Activated CD8-positive, alpha-beta memory T cell treated with anti-CD3 and anti-CD28 coated beads, Interleukin-2, amount 10 ng/mL, durations not matched to agents 7 days and 5 days (primary cell): ENCODE data around the gene CLEC4F. TPM values are rescaled to one million over a fixed set of nuclear protein-coding genes. Genes with fewer than 3 reads are reported as not detected.
A peak's percentile ranks its signal among the peaks of the same experiment; 100 is the strongest.

ENCODE experiments used
- ATAC-seq: fragments of 150-1000 bp; cut with Tn5 transposase; one replicate; pipeline ENCODE4 v1.10.0; 2021; ENCODE audit warnings: moderate library complexity
- CTCF ChIA-PET: fragments of 350-600 bp; sonication (Branson Sonifier 250); formaldehyde crosslinking; loops from one replicate; lab custom pipeline; 2021; ENCODE audit warnings: antibody characterized with exemption; lab: Charles Lee
- DNase-seq: peaks from one replicate; pipeline ENCODE4 v3.0.0-alpha.2; 2020
- H3K27ac Mint-ChIP-seq: one replicate; pipeline ENCODE4 v1.8.0; 2021; ENCODE audit warnings: mild to moderate bottlenecking, mixed read lengths
- H3K27me3 Mint-ChIP-seq: one replicate; pipeline ENCODE4 v1.8.0; 2021; ENCODE audit warnings: mixed read lengths
- H3K36me3 Mint-ChIP-seq: one replicate; pipeline ENCODE4 v1.8.0; 2021; ENCODE audit warnings: mild to moderate bottlenecking, mixed read lengths
- H3K4me1 Mint-ChIP-seq: one replicate; pipeline ENCODE4 v1.8.0; 2021; ENCODE audit warnings: mixed read lengths
- H3K4me3 Mint-ChIP-seq: one replicate; pipeline ENCODE4 v1.8.0; 2021; ENCODE audit warnings: mild to moderate bottlenecking, moderate library complexity, mixed read lengths
- H3K9me3 Mint-ChIP-seq: one replicate; pipeline ENCODE4 v1.8.0; 2022; ENCODE audit warnings: low read depth, mixed read lengths
- total RNA-seq, 2 experiments: library from RNA; stranded (reverse); gene quantifications; one replicate each; pipeline ENCODE4 v1.2.3, GENCODE V29; 2021

The CLEC4F gene
- total RNA-seq, 2 experiments from 2014 or later, result not detected

- ATAC-seq (no peak), DNase-seq (no peak)
- CTCF ChIA-PET, result interaction anchor here (0.8 to 2.4 kb wide), 4 partner anchors 9 to 153 kb away, joined by 3 to 7 read pairs (median 3); no protein-coding TSS in a partner anchor
- H3K27ac Mint-ChIP-seq, result no peak overlapping the region
- peaks cover 52% of the 10 kb centered on the region for H3K27me3 Mint-ChIP-seq
- H3K9me3 Mint-ChIP-seq, result no peaks in the 10 kb centered on the region
- no peak overlapping the region for H3K4me3 Mint-ChIP-seq
- no peaks in the 10 kb centered on the region for H3K36me3 Mint-ChIP-seq
- H3K4me1 Mint-ChIP-seq, result peaks cover 7% of the 10 kb centered on the region
These were observed 26.9 kb downstream of the CLEC4F start for GRCh38 chr2:70793450-70793849.

GRCh38 chr2:70790136-70790828, 30.1 kb downstream of the CLEC4F start, which contains the start of gene FIGLA:
Gene FIGLA (minus strand): TSS chr2:70790643. CDS start chr2:70790638, 5 bp downstream.
- peaks cover 73% of the 10 kb centered on the region for H3K27me3 Mint-ChIP-seq
- H3K4me3 Mint-ChIP-seq, result peak within 1 kb of the TSS; percentile 56
- ATAC-seq (no peak), DNase-seq (no peak)
- no peak within 1 kb of the TSS for H3K27ac Mint-ChIP-seq
- H3K9me3 Mint-ChIP-seq, result no peaks in the 10 kb centered on the region
- H3K4me1 Mint-ChIP-seq, result peaks cover 7% of the 10 kb centered on the region
- no peaks in the 10 kb centered on the region for H3K36me3 Mint-ChIP-seq
- CTCF ChIA-PET, result interaction anchor here (0.7 to 4.2 kb wide), 14 partner anchors 9 to 157 kb away, joined by 3 to 31 read pairs (median 4); no protein-coding TSS in a partner anchor

- ATAC-seq, result peak; percentile 82
These were observed 30.9 kb downstream of the CLEC4F start for GRCh38 chr2:70789304-70790135.

GRCh38 chr2:70785137-70785911, 35.1 kb downstream of the CLEC4F start:
- H3K27me3 Mint-ChIP-seq, result peaks cover 53% of the 10 kb centered on the region
- CTCF ChIA-PET, result interaction anchor here (0.6 to 2.1 kb wide), 8 partner anchors 9 to 163 kb away, joined by 3 to 13 read pairs (median 4); partner anchors contain the start of gene ADD2
- H3K27ac Mint-ChIP-seq, result no peak overlapping the region
- DNase-seq (peak; percentile 49), ATAC-seq (no peak)
- H3K4me1 Mint-ChIP-seq, result peaks cover 5% of the 10 kb centered on the region
- H3K36me3 Mint-ChIP-seq, result no peaks in the 10 kb centered on the region
- no peaks in the 10 kb centered on the region for H3K9me3 Mint-ChIP-seq
- no peak overlapping the region for H3K4me3 Mint-ChIP-seq

More at GRCh38 chr2:70789304-70790135, 30.9 kb downstream of the CLEC4F start:
- H3K4me1 Mint-ChIP-seq, result peaks cover 7% of the 10 kb centered on the region
- DNase-seq, result peak; percentile 78
- CTCF ChIA-PET, result interaction anchor here (0.7 to 4.2 kb wide), 21 partner anchors 8 to 485 kb away, joined by 3 to 31 read pairs (median 4); partner anchors contain the start of gene ADD2
- H3K36me3 Mint-ChIP-seq, result no peaks in the 10 kb centered on the region
- peak overlapping the region; percentile 56 for H3K4me3 Mint-ChIP-seq
- no peak overlapping the region for H3K27ac Mint-ChIP-seq
- H3K27me3 Mint-ChIP-seq, result peaks cover 70% of the 10 kb centered on the region
- no peaks in the 10 kb centered on the region for H3K9me3 Mint-ChIP-seq

GRCh38 chr2:70784320-70784719, 36.1 kb downstream of the CLEC4F start:
- Mint-ChIP-seq H3K27ac (no peak overlapping the region), H3K36me3 (no peaks in the 10 kb centered on the region), H3K9me3 (no peaks in the 10 kb centered on the region), H3K4me1 (no peaks in the 10 kb centered on the region), H3K4me3 (no peak overlapping the region), H3K27me3 (peaks cover 51% of the 10 kb centered on the region)
- CTCF ChIA-PET, result interaction anchor here (1.1 to 2.1 kb wide), 7 partner anchors 9 to 162 kb away, joined by 3 to 13 read pairs (median 4); partner anchors contain the start of gene ADD2
- ATAC-seq (no peak), DNase-seq (no peak)

- Mint-ChIP-seq H3K27ac (no peak overlapping the region), H3K36me3 (no peaks in the 10 kb centered on the region), H3K4me3 (no peak overlapping the region), H3K27me3 (peaks cover 46% of the 10 kb centered on the region), H3K4me1 (no peaks in the 10 kb centered on the region), H3K9me3 (no peaks in the 10 kb centered on the region)
- DNase-seq, result no peak
- CTCF ChIA-PET, result interaction anchor here (1.3 kb wide), 1 partner anchor 9 kb away, joined by 4 read pairs; no protein-coding TSS in a partner anchor
- no peak for ATAC-seq
These were observed 40.4 kb downstream of the CLEC4F start for GRCh38 chr2:70779911-70780545.

- Mint-ChIP-seq H3K36me3 (no peaks in the 10 kb centered on the region), H3K4me1 (no peaks in the 10 kb centered on the region), H3K4me3 (no peak overlapping the region), H3K27ac (no peak overlapping the region), H3K27me3 (peaks cover 50% of the 10 kb centered on the region), H3K9me3 (no peaks in the 10 kb centered on the region)
- DNase-seq (no peak), ATAC-seq (no peak)
- CTCF ChIA-PET, result no interaction called here
These were observed 40.9 kb downstream of the CLEC4F start for GRCh38 chr2:70779491-70779890.

- Mint-ChIP-seq H3K27me3 (peaks cover 59% of the 10 kb centered on the region), H3K27ac (no peak overlapping the region), H3K4me1 (no peaks in the 10 kb centered on the region), H3K9me3 (no peaks in the 10 kb centered on the region), H3K4me3 (no peak overlapping the region), H3K36me3 (no peaks in the 10 kb centered on the region)
- CTCF ChIA-PET, result interaction anchor here (0.7 kb wide), 1 partner anchor 8 kb away, joined by 3 read pairs; no protein-coding TSS in a partner anchor
- ATAC-seq, result no peak
- DNase-seq, result no peak
These were observed 41.7 kb downstream of the CLEC4F start for GRCh38 chr2:70778676-70779075.

GRCh38 chr2:70777450-70777849, 42.9 kb downstream of the CLEC4F start:
- Mint-ChIP-seq H3K27me3 (peaks cover 66% of the 10 kb centered on the region), H3K9me3 (no peaks in the 10 kb centered on the region), H3K27ac (no peak overlapping the region), H3K4me3 (no peak overlapping the region), H3K36me3 (no peaks in the 10 kb centered on the region), H3K4me1 (no peaks in the 10 kb centered on the region)
- DNase-seq (no peak), ATAC-seq (no peak)
- CTCF ChIA-PET, result interaction anchor here (0.7 kb wide), 1 partner anchor 401 kb away, joined by 4 read pairs; no protein-coding TSS in a partner anchor

- H3K27ac Mint-ChIP-seq, result no peak overlapping the region
- H3K4me3 Mint-ChIP-seq, result no peak overlapping the region
- peaks cover 76% of the 10 kb centered on the region for H3K27me3 Mint-ChIP-seq
- CTCF ChIA-PET, result interaction anchor here (1.1 to 2.1 kb wide), 2 partner anchors 13 to 19 kb away, joined by 3 to 8 read pairs; no protein-coding TSS in a partner anchor
- DNase-seq (no peak), ATAC-seq (no peak)
- no peaks in the 10 kb centered on the region for H3K36me3 Mint-ChIP-seq
- peaks cover 4% of the 10 kb centered on the region for H3K4me1 Mint-ChIP-seq
- no peaks in the 10 kb centered on the region for H3K9me3 Mint-ChIP-seq
These were observed 44.1 kb downstream of the CLEC4F start for GRCh38 chr2:70776266-70776665.

- CTCF ChIA-PET, result interaction anchor here (1.0 to 2.1 kb wide), 4 partner anchors 10 to 20 kb away, joined by 3 to 8 read pairs (median 4); no protein-coding TSS in a partner anchor
- Mint-ChIP-seq H3K36me3 (no peaks in the 10 kb centered on the region), H3K4me1 (peaks cover 8% of the 10 kb centered on the region), H3K4me3 (no peak overlapping the region), H3K27ac (no peak overlapping the region), H3K27me3 (peaks cover 77% of the 10 kb centered on the region), H3K9me3 (no peaks in the 10 kb centered on the region)
- DNase-seq (no peak), ATAC-seq (no peak)
These were observed 45.3 kb downstream of the CLEC4F start for GRCh38 chr2:70775141-70775540.

GRCh38 chr2:70772486-70773155, 47.8 kb downstream of the CLEC4F start:
- ATAC-seq (no peak), DNase-seq (no peak)
- no peaks in the 10 kb centered on the region for H3K36me3 Mint-ChIP-seq
- H3K4me3 Mint-ChIP-seq, result no peak overlapping the region
- no peak overlapping the region for H3K27ac Mint-ChIP-seq
- H3K4me1 Mint-ChIP-seq, result peaks cover 11% of the 10 kb centered on the region
- CTCF ChIA-PET, result no interaction called here
- H3K27me3 Mint-ChIP-seq, result peaks cover 86% of the 10 kb centered on the region
- H3K9me3 Mint-ChIP-seq, result no peaks in the 10 kb centered on the region
